ENCODE measurements around the gene FAAP100.

- no peak for TF ChIP-seq GATA2 (IDR thresholded peaks at IDR 0.05; ENCODE audit: low read depth, low read length)
- TF ChIP-seq GATA3 (IDR thresholded peaks at IDR 0.05; ENCODE audit: low read depth, low read length) = no peak
These were observed 47.8 kb upstream of the FAAP100 start for GRCh38 chr17:81599719-81600486.
